B cell (primary cell): ENCODE data around the gene SIK1.

Experiments
- CTCF ChIP-seq: fragments of 200-600 bp; IDR thresholded peaks from one replicate; pipeline ENCODE4 v1.8.0; 2022; ENCODE audit warnings: antibody characterized with exemption, mild to moderate bottlenecking
- EZH2 ChIP-seq: IDR thresholded peaks from 2 replicates; pipeline ENCODE4 v1.6.1; 2012; ENCODE audit warnings: borderline replicate concordance, low read depth, mild to moderate bottlenecking, moderate library complexity, low read length; ENCODE audit not compliant: insufficient read depth, poor library complexity, severe bottlenecking

- TF ChIP-seq CTCF (no peak), EZH2 (no peak)
Measured at GRCh38 chr21:43369124-43369523, 57.8 kb downstream of the SIK1 start.
